CD4-positive, alpha-beta memory T cell (primary cell): Measurements from ENCODE around the gene CELF2. TPM values are rescaled to one million over a fixed set of nuclear protein-coding genes. Genes with fewer than 3 reads are reported as not detected.

Source experiments
- CTCF ChIA-PET: fragments of 350-600 bp; sonication (Branson Sonifier 250); formaldehyde crosslinking; loops from one replicate; lab custom pipeline; 2021; ENCODE audit warnings: inconsistent platforms; ENCODE audit not compliant: partially characterized antibody; lab: Charles Lee
- POLR2A ChIA-PET: fragments of 350-600 bp; sonication (Branson Sonifier 250); formaldehyde crosslinking; loops from one replicate; lab custom pipeline; 2021; ENCODE audit not compliant: partially characterized antibody; lab: Charles Lee
- DNase-seq, 5 donors: peaks; one replicate each; pipeline versions ENCODE4 v3.0.0 to v3.0.0-alpha.2; 2020 to 2022; ENCODE audit warnings: mixed read lengths in 1 of 5
- H3K27ac ChIP-seq: one replicate; pipeline ENCODE4 v1.7.0; 2013; ENCODE audit warnings: low read depth, low read length
- H3K27me3 ChIP-seq: 2 replicates; pipeline ENCODE4 v1.7.0; 2013; ENCODE audit warnings: mild to moderate bottlenecking, low read length, moderate library complexity; ENCODE audit not compliant: insufficient read depth
- H3K36me3 ChIP-seq: 2 replicates; pipeline ENCODE4 v1.7.0; 2013; ENCODE audit warnings: mild to moderate bottlenecking, low read length, moderate library complexity; ENCODE audit not compliant: insufficient read depth
- H3K4me1 ChIP-seq: 2 replicates; pipeline ENCODE4 v1.7.0; 2013; ENCODE audit warnings: mild to moderate bottlenecking, low read length, moderate library complexity; ENCODE audit not compliant: insufficient read depth
- H3K4me3 ChIP-seq, 2 donors: one replicate each; pipeline ENCODE4 v1.7.0; 2013; ENCODE audit warnings: low read length in 2 of 2, mild to moderate bottlenecking in 1 of 2
- H3K9me3 ChIP-seq, 2 donors: one replicate each; pipeline ENCODE4 v1.7.0; 2013; ENCODE audit warnings: low read length in 2 of 2, control low read depth in 1 of 2; ENCODE audit not compliant: control insufficient read depth in 1 of 2
- H3K27ac Mint-ChIP-seq, 7 donors: one replicate each; pipeline ENCODE4 v1.8.0; 2020 to 2021; ENCODE audit warnings: mixed read lengths in 7 of 7, mild to moderate bottlenecking in 6 of 7, inconsistent platforms in 3 of 7, moderate library complexity in 3 of 7
- H3K27me3 Mint-ChIP-seq, 2 donors: one replicate each; pipeline ENCODE4 v1.8.0; 2020 to 2021; ENCODE audit warnings: mixed read lengths in 2 of 2
- H3K36me3 Mint-ChIP-seq, 2 donors: one replicate each; pipeline ENCODE4 v1.8.0; 2020 to 2021; ENCODE audit warnings: mixed read lengths in 2 of 2, inconsistent platforms in 1 of 2, mild to moderate bottlenecking in 1 of 2
- H3K4me1 Mint-ChIP-seq, 4 donors: one replicate each; pipeline ENCODE4 v1.8.0; 2020 to 2021; ENCODE audit warnings: mixed read lengths in 4 of 4, mild to moderate bottlenecking in 1 of 4
- H3K4me3 Mint-ChIP-seq, 8 donors: one replicate each; pipeline ENCODE4 v1.8.0; 2020 to 2021; ENCODE audit warnings: mixed read lengths in 8 of 8, mild to moderate bottlenecking in 7 of 8, moderate library complexity in 6 of 8, inconsistent platforms in 3 of 8
- H3K9me3 Mint-ChIP-seq, 8 donors: one replicate each; pipeline ENCODE4 v1.8.0; 2020 to 2021; ENCODE audit warnings: mixed read lengths in 8 of 8, mild to moderate bottlenecking in 5 of 8, inconsistent platforms in 3 of 8, moderate library complexity in 1 of 8
- intact Hi-C: fragments of 100-400 bp; cut with micrococcal nuclease; formaldehyde crosslinking; loops from one replicate; pipeline ENCODE4 v1.15.1; 2023
- polyA plus RNA-seq, 2 donors: library from polyadenylated mRNA; unstranded; fragments of 300-500 nt; fragmentation: Illumina TruSeq; gene quantifications; one replicate each; pipeline ENCODE4 v1.2.3, GENCODE V29; 2021
- total RNA-seq, 2 experiments: library from RNA; stranded (reverse); gene quantifications; one replicate each; pipeline ENCODE4 v1.2.3, GENCODE V29; 2021

CELF2 gene
- total and polyA plus RNA-seq, 4 experiments from 2014 or later, result 122 to 180 (median 167) TPM

- H3K27me3 Mint-ChIP-seq, result peaks cover 0 to 3% of the 10 kb centered on the region in 2 donors
- no peaks in the 10 kb centered on the region for H3K36me3 Mint-ChIP-seq
Observed at GRCh38 chr10:11355592-11355991, 337.9 kb downstream of the CELF2 start.

GRCh38 chr10:11357439-11357838, 339.8 kb downstream of the CELF2 start:
- Histone ChIP-seq H3K4me1 (no peaks in the 10 kb centered on the region), H3K9me3 (no peaks in the 10 kb centered on the region), H3K4me3 (no peak overlapping the region), H3K36me3 (no peaks in the 10 kb centered on the region), H3K27me3 (no peaks in the 10 kb centered on the region), H3K27ac (no peak overlapping the region)
- intact Hi-C loops, result no loop called here
- Mint-ChIP-seq H3K27me3 (no peaks in the 10 kb centered on the region), H3K4me1 (peaks cover 0 to 3% (median 1%) of the 10 kb centered on the region in 4 donors), H3K36me3 (no peaks in the 10 kb centered on the region), H3K4me3 (no peak overlapping the region), H3K9me3 (peaks cover 0 to 9% (median 3%) of the 10 kb centered on the region in 8 donors), H3K27ac (no peak overlapping the region)
- CTCF ChIA-PET, result no interaction called here
- POLR2A ChIA-PET, result no interaction called here
- no peak for DNase-seq

More at GRCh38 chr10:11355592-11355991, 337.9 kb downstream of the CELF2 start:
- H3K27ac Mint-ChIP-seq, result no peak overlapping the region
- H3K36me3 ChIP-seq, result no peaks in the 10 kb centered on the region
- POLR2A ChIA-PET, result no interaction called here
- H3K4me3 ChIP-seq, result no peak overlapping the region
- H3K9me3 ChIP-seq, result no peaks in the 10 kb centered on the region
- no peak overlapping the region for H3K27ac ChIP-seq
- no peaks in the 10 kb centered on the region for H3K4me1 ChIP-seq
- intact Hi-C loops, result no loop called here
- H3K4me1 Mint-ChIP-seq, result peaks cover 0 to 3% (median 1%) of the 10 kb centered on the region in 4 donors
- no peak overlapping the region for H3K4me3 Mint-ChIP-seq
- H3K9me3 Mint-ChIP-seq, result peaks cover 0 to 9% (median 3%) of the 10 kb centered on the region in 8 donors
- no peak for DNase-seq
- H3K27me3 ChIP-seq, result no peaks in the 10 kb centered on the region
- CTCF ChIA-PET, result no interaction called here

DNA sequence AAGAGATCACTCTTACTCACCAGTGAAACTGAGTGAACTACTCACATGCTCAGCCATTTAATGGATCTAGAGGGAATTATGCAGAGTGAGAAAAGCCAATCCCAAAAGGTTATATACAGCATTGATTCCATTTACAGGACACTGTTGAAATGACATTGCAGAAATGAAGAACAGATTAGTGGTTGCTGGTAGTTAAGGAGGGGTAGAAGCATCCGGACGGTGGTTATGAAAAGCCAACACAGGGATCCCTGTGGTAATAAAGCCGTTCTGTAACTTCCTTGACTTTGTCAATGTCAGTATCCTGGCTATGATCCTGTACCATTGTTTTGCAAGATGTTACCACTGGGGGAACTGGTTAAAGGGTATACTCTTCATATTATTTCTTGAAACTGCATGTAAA, 340.3 kb downstream of the CELF2 start:
- intact Hi-C loops, result no loop called here
- Mint-ChIP-seq H3K27ac (no peak overlapping the region), H3K4me1 (peaks cover 0 to 3% (median 1%) of the 10 kb centered on the region in 4 donors), H3K36me3 (no peaks in the 10 kb centered on the region), H3K27me3 (no peaks in the 10 kb centered on the region), H3K4me3 (no peak overlapping the region), H3K9me3 (peaks cover 0 to 9% (median 3%) of the 10 kb centered on the region in 8 donors)
- Histone ChIP-seq H3K9me3 (no peaks in the 10 kb centered on the region), H3K36me3 (no peaks in the 10 kb centered on the region), H3K4me3 (no peak overlapping the region), H3K4me1 (no peaks in the 10 kb centered on the region), H3K27me3 (no peaks in the 10 kb centered on the region), H3K27ac (no peak overlapping the region)
- no peak for DNase-seq
- POLR2A ChIA-PET, result no interaction called here
- CTCF ChIA-PET, result no interaction called here

- intact Hi-C loops, result no loop called here
- Histone ChIP-seq H3K27me3 (no peaks in the 10 kb centered on the region), H3K27ac (no peak overlapping the region), H3K36me3 (no peaks in the 10 kb centered on the region), H3K4me1 (no peaks in the 10 kb centered on the region), H3K9me3 (no peaks in the 10 kb centered on the region), H3K4me3 (no peak overlapping the region)
- Mint-ChIP-seq H3K36me3 (no peaks in the 10 kb centered on the region), H3K27me3 (no peaks in the 10 kb centered on the region), H3K4me3 (no peak overlapping the region), H3K9me3 (peaks cover 0 to 9% (median 3%) of the 10 kb centered on the region in 8 donors), H3K27ac (no peak overlapping the region), H3K4me1 (no peaks in the 10 kb centered on the region)
- no peak for DNase-seq
- POLR2A ChIA-PET, result no interaction called here
- CTCF ChIA-PET, result no interaction called here
Observed at GRCh38 chr10:11358923-11359575, 341.4 kb downstream of the CELF2 start.

- Histone ChIP-seq H3K27ac (no peak overlapping the region), H3K27me3 (no peaks in the 10 kb centered on the region), H3K4me3 (no peak overlapping the region), H3K36me3 (no peaks in the 10 kb centered on the region), H3K9me3 (no peaks in the 10 kb centered on the region), H3K4me1 (no peaks in the 10 kb centered on the region)
- peaks cover 0 to 9% (median 3%) of the 10 kb centered on the region in 8 donors for H3K9me3 Mint-ChIP-seq
- POLR2A ChIA-PET, result no interaction called here
- H3K27ac Mint-ChIP-seq, result no peak overlapping the region
- DNase-seq, result no peak
- H3K36me3 Mint-ChIP-seq, result no peaks in the 10 kb centered on the region
- no peaks in the 10 kb centered on the region for H3K4me1 Mint-ChIP-seq
- CTCF ChIA-PET, result no interaction called here
- H3K27me3 Mint-ChIP-seq, result no peaks in the 10 kb centered on the region
- intact Hi-C loops, result no loop called here
- no peak overlapping the region for H3K4me3 Mint-ChIP-seq
Observed at GRCh38 chr10:11359869-11360268, 342.2 kb downstream of the CELF2 start.

- Mint-ChIP-seq H3K27ac (no peak overlapping the region), H3K9me3 (peaks cover 0 to 9% (median 3%) of the 10 kb centered on the region in 8 donors)
- POLR2A ChIA-PET, result no interaction called here
Observed at GRCh38 chr10:11363497-11363896, 345.8 kb downstream of the CELF2 start.

GRCh38 chr10:11364241-11364640, 346.6 kb downstream of the CELF2 start:
- Mint-ChIP-seq H3K27me3 (no peaks in the 10 kb centered on the region), H3K27ac (peak overlapping the region in 2 of 7 donors; percentile 11 to 52), H3K36me3 (no peaks in the 10 kb centered on the region), H3K4me1 (peaks cover 6 to 12% (median 9%) of the 10 kb centered on the region in 4 donors), H3K9me3 (peaks cover 0 to 5% (median 1%) of the 10 kb centered on the region in 8 donors), H3K4me3 (no peak overlapping the region)
- no peaks in the 10 kb centered on the region for H3K27me3 ChIP-seq
- no peak overlapping the region for H3K27ac ChIP-seq
- no peak for DNase-seq
- H3K9me3 ChIP-seq, result no peaks in the 10 kb centered on the region
- ChIA-PET POLR2A (no interaction called here), CTCF (interaction anchor here (1.1 to 1.3 kb wide), 2 partner anchors 26 to 47 kb away, joined by 3 to 4 read pairs; no protein-coding TSS in a partner anchor)
- intact Hi-C loops, result no loop called here
- no peak overlapping the region for H3K4me3 ChIP-seq
- no peaks in the 10 kb centered on the region for H3K4me1 ChIP-seq
- H3K36me3 ChIP-seq, result no peaks in the 10 kb centered on the region

More at GRCh38 chr10:11363497-11363896, 345.8 kb downstream of the CELF2 start:
- Histone ChIP-seq H3K4me3 (no peak overlapping the region), H3K36me3 (no peaks in the 10 kb centered on the region), H3K27ac (no peak overlapping the region), H3K4me1 (no peaks in the 10 kb centered on the region), H3K27me3 (no peaks in the 10 kb centered on the region), H3K9me3 (no peaks in the 10 kb centered on the region)
- H3K4me3 Mint-ChIP-seq, result no peak overlapping the region
- no peaks in the 10 kb centered on the region for H3K36me3 Mint-ChIP-seq
- CTCF ChIA-PET, result interaction anchor here (1.2 kb wide), 1 partner anchor 17 kb away, joined by 4 read pairs; no protein-coding TSS in a partner anchor
- H3K4me1 Mint-ChIP-seq, result peaks cover 4 to 9% (median 7%) of the 10 kb centered on the region in 4 donors
- intact Hi-C loops, result no loop called here
- no peak for DNase-seq
- no peaks in the 10 kb centered on the region for H3K27me3 Mint-ChIP-seq
